Lower lobe of right lung (tissue), 2 donors: ENCODE results near the gene TBCCD1. TPM values are rescaled to one million over a fixed set of nuclear protein-coding genes. Genes with fewer than 3 reads are reported as not detected.

ENCODE experiments used
- ATAC-seq, 2 donors: fragments of 200-7000 bp; cut with Tn5 transposase; one replicate each; pipeline ENCODE4 v1.9.1; 2020 to 2022; ENCODE audit warnings: mild to moderate bottlenecking in 2 of 2, moderate library complexity in 2 of 2
- DNase-seq: peaks from one replicate; pipeline ENCODE4 v3.0.0-alpha.2; 2020
- H3K27ac ChIP-seq: fragments of 200-600 bp; one replicate; pipeline ENCODE4 v1.8.0; 2022
- H3K27me3 ChIP-seq: fragments of 200-600 bp; one replicate; pipeline ENCODE4 v1.8.0; 2022; ENCODE audit warnings: low read depth
- H3K36me3 ChIP-seq: fragments of 200-600 bp; one replicate; pipeline ENCODE4 v1.8.0; 2022; ENCODE audit warnings: mild to moderate bottlenecking
- H3K4me1 ChIP-seq: fragments of 200-600 bp; one replicate; pipeline ENCODE4 v1.8.0; 2022
- H3K4me3 ChIP-seq: fragments of 200-600 bp; one replicate; pipeline ENCODE4 v1.8.0; 2022; ENCODE audit warnings: mild to moderate bottlenecking
- H3K9me3 ChIP-seq: fragments of 200-600 bp; one replicate; pipeline ENCODE4 v1.8.0; 2022
- intact Hi-C: fragments of 100-400 bp; cut with DNase I; formaldehyde crosslinking; loops from one replicate; pipeline ENCODE4 v1.11.0; 2022
- total RNA-seq: library from RNA; stranded (reverse); fragmentation: NEBNext Ultra II Directional; extraction: Animal tissue kit (Norgen Biotek cat#: 25700); gene quantifications from one replicate; pipeline ENCODE4 v1.2.1, GENCODE V29; 2021
- TF ChIP-seq, protein P1 (sequence below): fragments of 200-600 bp; IDR thresholded peaks from one replicate; pipeline ENCODE4 v1.8.0; 2022; ENCODE audit warnings: antibody characterized with exemption, mild to moderate bottlenecking
- donor health status: DM: no; HTN: yes; CAD: no; lungs with severe emphysema.

TBCCD1 gene
- total RNA-seq, 1 donor from 2014 or later = 10.3 TPM

DNA sequence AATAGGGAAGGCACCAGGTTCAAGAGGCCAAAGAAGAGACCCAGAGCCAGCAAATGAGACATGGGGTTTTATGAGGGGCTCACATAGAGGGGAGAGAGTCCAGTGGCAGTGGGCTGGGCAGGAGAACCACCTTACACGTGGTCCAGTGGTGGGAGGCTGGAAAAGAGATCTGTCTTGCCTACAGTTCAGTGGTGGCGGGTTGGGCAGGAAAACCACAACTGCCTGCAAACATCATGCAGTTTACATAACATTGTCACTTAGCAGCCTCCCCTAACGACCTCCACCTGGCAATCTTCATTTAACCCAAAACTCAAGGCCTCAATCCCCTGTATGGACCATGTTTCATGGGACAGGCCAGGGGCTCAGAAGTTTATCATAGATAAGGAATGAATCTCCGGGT, 52.0 kb downstream of the TBCCD1 start:
- no peak for ATAC-seq
- Histone ChIP-seq H3K4me1 (no peaks in the 10 kb centered on the region), H3K9me3 (peaks cover 3% of the 10 kb centered on the region), H3K27me3 (peaks cover 3% of the 10 kb centered on the region), H3K4me3 (no peak overlapping the region), H3K36me3 (no peaks in the 10 kb centered on the region), H3K27ac (no peak overlapping the region)
- TF ChIP-seq, protein P1, sequence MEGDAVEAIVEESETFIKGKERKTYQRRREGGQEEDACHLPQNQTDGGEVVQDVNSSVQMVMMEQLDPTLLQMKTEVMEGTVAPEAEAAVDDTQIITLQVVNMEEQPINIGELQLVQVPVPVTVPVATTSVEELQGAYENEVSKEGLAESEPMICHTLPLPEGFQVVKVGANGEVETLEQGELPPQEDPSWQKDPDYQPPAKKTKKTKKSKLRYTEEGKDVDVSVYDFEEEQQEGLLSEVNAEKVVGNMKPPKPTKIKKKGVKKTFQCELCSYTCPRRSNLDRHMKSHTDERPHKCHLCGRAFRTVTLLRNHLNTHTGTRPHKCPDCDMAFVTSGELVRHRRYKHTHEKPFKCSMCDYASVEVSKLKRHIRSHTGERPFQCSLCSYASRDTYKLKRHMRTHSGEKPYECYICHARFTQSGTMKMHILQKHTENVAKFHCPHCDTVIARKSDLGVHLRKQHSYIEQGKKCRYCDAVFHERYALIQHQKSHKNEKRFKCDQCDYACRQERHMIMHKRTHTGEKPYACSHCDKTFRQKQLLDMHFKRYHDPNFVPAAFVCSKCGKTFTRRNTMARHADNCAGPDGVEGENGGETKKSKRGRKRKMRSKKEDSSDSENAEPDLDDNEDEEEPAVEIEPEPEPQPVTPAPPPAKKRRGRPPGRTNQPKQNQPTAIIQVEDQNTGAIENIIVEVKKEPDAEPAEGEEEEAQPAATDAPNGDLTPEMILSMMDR = no peak
- intact Hi-C loops = no loop called here
- no peak for DNase-seq

DNA sequence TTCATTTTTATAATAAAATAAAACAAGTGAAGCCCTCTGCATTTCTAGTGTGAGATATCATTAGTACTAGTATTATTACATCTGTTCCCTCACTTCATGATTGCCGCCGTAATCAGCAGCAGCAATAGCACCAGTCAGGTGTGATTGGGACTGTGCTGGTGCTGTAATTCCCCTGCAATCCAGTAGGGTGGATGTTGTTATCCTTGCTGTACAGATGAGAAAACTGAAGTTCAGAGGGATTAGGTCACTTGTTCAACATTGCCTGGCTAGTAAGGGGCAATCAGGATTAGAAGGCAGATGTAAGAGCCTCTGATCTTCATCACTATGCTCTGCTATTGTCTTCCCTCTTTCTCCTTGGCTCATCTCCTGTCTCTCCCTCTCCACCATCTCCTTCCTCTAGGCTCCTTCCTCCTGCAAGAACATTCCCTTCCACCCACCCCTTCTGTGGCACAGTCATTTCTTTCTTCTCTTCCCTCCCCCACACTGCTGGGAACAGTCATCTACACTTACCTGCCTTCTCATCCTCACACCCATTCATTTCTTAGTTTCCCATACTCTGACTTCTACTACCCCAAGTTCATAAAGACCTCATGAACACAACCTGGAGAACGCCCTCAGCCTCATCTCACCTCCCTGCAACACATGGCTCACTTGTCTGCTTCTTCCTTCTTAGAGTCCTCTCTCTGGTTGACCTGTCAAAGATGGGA, 52.7 kb downstream of the TBCCD1 start:
- H3K9me3 ChIP-seq = peaks cover 3% of the 10 kb centered on the region
- H3K27ac ChIP-seq = no peak overlapping the region
- H3K4me1 ChIP-seq = no peaks in the 10 kb centered on the region
- no peak overlapping the region for H3K4me3 ChIP-seq
- no peaks in the 10 kb centered on the region for H3K36me3 ChIP-seq
- H3K27me3 ChIP-seq = peaks cover 3% of the 10 kb centered on the region
- ATAC-seq (no peak), DNase-seq (no peak)
- intact Hi-C loops = no loop called here
- TF ChIP-seq, protein P1 = peak; percentile 35

DNA sequence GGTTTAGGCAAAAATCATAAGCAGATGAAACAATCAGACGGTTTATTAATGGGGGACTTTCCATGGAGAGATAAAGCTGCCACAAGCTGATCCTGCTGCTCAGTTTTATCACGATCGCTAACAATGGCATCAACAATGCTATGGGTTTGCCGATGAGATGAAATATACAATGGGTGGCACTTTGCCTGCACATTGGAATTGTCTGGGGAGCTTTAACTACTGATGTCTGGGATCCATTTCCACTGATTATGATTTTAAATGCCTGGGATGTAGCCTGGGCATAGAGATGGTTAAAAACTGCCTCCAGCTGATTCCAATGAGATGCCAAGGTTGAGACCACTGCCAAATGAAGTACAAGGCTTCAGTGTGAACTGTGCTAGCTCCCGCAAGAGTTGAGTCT, 53.8 kb downstream of the TBCCD1 start:
- no peak overlapping the region for H3K27ac ChIP-seq
- DNase-seq (no peak), ATAC-seq (no peak)
- intact Hi-C loops = no loop called here
- no peaks in the 10 kb centered on the region for H3K4me1 ChIP-seq
- no peak overlapping the region for H3K4me3 ChIP-seq
- TF ChIP-seq, protein P1 = no peak
- peaks cover 3% of the 10 kb centered on the region for H3K9me3 ChIP-seq
- no peaks in the 10 kb centered on the region for H3K36me3 ChIP-seq
- peaks cover 3% of the 10 kb centered on the region for H3K27me3 ChIP-seq

DNA sequence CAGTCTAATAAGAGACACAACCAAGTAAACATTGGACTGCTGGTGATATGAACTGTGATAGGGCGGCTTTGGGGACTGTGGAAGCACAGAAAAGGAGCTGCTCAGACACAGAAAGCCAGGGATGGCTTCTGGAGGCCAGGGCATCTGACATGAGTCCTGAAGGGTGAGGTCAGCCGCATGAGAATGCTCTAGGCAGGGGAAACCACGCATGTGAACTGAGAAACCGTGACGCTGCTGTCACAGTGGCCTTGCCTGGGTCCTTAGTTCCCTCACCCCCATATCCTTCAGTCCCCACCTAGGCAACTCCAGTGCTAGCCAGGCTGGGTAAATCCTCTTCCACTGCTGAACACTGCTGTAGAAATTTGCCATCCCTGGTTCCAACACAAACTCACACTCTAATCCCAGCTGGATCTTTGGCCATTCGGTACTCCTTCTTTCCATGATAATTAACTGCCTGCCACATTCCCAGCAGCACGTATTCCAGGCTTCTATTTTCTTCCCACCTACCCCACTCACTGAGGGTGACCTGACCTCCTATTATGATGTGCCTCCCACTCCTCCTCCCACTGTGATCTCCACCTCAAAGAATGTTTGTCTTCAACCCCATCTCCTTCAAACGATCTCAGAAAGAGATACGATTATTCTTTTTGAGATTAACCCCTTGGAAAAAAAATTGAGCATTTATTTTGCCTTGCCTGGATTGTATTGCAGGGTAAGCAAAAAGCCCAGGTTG, 54.4 kb downstream of the TBCCD1 start:
- no peak for ATAC-seq
- Histone ChIP-seq H3K27ac (no peak overlapping the region), H3K27me3 (peaks cover 3% of the 10 kb centered on the region), H3K4me3 (no peak overlapping the region), H3K4me1 (no peaks in the 10 kb centered on the region), H3K36me3 (no peaks in the 10 kb centered on the region), H3K9me3 (peaks cover 3% of the 10 kb centered on the region)
- intact Hi-C loops = no loop called here
- no peak for DNase-seq
- TF ChIP-seq, protein P1 = no peak

DNA sequence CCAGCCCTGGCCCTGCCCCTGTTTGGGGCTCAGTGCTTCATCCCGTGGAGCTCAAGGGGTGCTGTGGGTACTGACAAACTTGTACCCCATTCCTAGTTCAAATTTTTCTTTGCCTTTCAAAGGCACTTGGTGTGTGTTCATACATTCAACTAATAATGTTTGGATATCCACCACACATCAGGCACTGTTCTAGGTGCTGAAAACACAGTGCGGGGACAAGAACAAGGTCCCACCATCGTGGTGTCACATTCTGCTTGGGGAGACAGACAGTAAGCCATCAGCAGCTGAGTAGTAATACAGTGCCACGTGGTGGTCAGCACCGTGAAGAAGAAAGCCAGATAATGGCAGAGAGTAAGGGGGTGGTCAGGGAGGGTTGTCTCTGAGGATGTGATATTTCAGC, 55.4 kb downstream of the TBCCD1 start:
- no peak for DNase-seq
- ATAC-seq = no peak
- TF ChIP-seq, protein P1 = no peak
- peaks cover under 1% of the 10 kb centered on the region for H3K9me3 ChIP-seq
- H3K27ac ChIP-seq = no peak overlapping the region
- H3K27me3 ChIP-seq = peaks cover 3% of the 10 kb centered on the region
- H3K36me3 ChIP-seq = no peaks in the 10 kb centered on the region
- no peaks in the 10 kb centered on the region for H3K4me1 ChIP-seq
- intact Hi-C loops = no loop called here
- H3K4me3 ChIP-seq = no peak overlapping the region
